GM12801 (cell line): Measurements from ENCODE around the gene CMC4.

Experiments
- CTCF ChIP-seq: IDR thresholded peaks from one replicate; pipeline ENCODE4 v1.5.1; 2011; ENCODE audit warnings: control low read depth; ENCODE audit not compliant: insufficient read length; ENCODE audit errors: extremely low read depth

Gene CMC4

GRCh38 chrX:155070975-155071693, at the start of gene CMC4, which contains the start of the genes BRCC3 and MTCP1:
TSS of gene CMC4 (minus strand) at chrX:155071136. CDS start at chrX:155064023, 7,113 bp downstream.
TSS of gene BRCC3 (plus strand) at chrX:155071508. CDS start at chrX:155071528, 20 bp downstream.
TSS of gene MTCP1 (minus strand) at chrX:155071136. CDS start at chrX:155066010, 5,126 bp downstream.
- no peak for TF ChIP-seq CTCF

GRCh38 chrX:155115174-155115819, 44.4 kb upstream of the CMC4 start:
- no peak for TF ChIP-seq CTCF

GRCh38 chrX:155113097-155113496, 42.2 kb upstream of the CMC4 start:
- no peak for TF ChIP-seq CTCF

- TF ChIP-seq CTCF: no peak
Measured at GRCh38 chrX:155112171-155112570, 41.2 kb upstream of the CMC4 start.

- no peak for TF ChIP-seq CTCF
Measured at GRCh38 chrX:155108427-155108826, 37.5 kb upstream of the CMC4 start.

- no peak for TF ChIP-seq CTCF
Measured at GRCh38 chrX:155105919-155106318, 35.0 kb upstream of the CMC4 start.

GRCh38 chrX:155094468-155095061, 23.6 kb upstream of the CMC4 start:
- no peak for TF ChIP-seq CTCF
